ENCODE data around the gene PELO.

DNA sequence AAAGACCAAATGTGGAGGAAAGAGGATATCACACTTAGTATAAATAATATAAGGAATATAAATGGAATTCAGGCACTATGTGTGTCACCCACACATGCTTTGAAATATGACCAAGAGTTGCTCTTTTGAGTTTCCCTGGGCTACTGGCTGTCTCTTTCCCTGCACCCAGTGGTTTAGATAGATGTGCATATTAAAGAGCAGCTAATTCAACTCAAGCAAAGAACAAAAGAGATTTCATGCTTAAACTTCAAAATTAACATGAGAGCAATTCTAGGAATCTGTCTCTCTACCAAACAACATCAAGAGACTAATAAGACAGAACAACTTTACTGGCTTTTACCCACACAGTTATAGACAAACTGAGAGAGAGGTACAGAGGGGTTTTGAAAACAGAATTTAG, 38.0 kb upstream of the PELO start:
- no peak for TF ChIP-seq CTCF (IDR thresholded peaks at IDR 0.05; ENCODE audit: borderline replicate concordance, extremely low read depth, low read length, poor library complexity, severe bottlenecking)
- no peak for TF ChIP-seq EZH2 (IDR thresholded peaks at IDR 0.05; ENCODE audit: borderline replicate concordance, low read depth, low read length, severe bottlenecking)
